SK-N-MC (cell line): ENCODE data around the gene PARP15.

ENCODE experiments used
- DNase-seq: peaks from one replicate; pipeline ENCODE4 v3.0.0-alpha.2; 2011; ENCODE audit warnings: low read depth, low spot score
- H3K27ac ChIP-seq: fragments of 200-600 bp; sonication (generic); 2 replicates; pipeline ENCODE4 v1.5.1; 2016; ENCODE audit warnings: mixed run types
- H3K36me3 ChIP-seq: fragments of 200-600 bp; sonication (generic); 2 replicates; pipeline ENCODE4 v1.6.1; 2017; ENCODE audit warnings: antibody characterized with exemption, low read length, mixed read lengths; ENCODE audit not compliant: insufficient read depth
- H3K4me3 ChIP-seq: fragments of 200-600 bp; sonication (generic); 2 replicates; pipeline ENCODE4 v1.5.1; 2016
- H3K9ac ChIP-seq: fragments of 200-600 bp; sonication (generic); 2 replicates; pipeline ENCODE4 v1.8.0; 2017; ENCODE audit warnings: mixed run types, mixed read lengths; ENCODE audit not compliant: insufficient read length
- H3K9me3 ChIP-seq: fragments of 200-600 bp; sonication (generic); 2 replicates; pipeline ENCODE4 v1.6.1; 2017; ENCODE audit warnings: low read depth, mild to moderate bottlenecking, antibody characterized with exemption, low read length, moderate library complexity, mixed read lengths
- EZH2 ChIP-seq: fragments of 200-600 bp; sonication (generic); IDR thresholded peaks from one replicate; pipeline ENCODE4 v1.6.1; 2017; ENCODE audit warnings: antibody characterized with exemption
- FOXP2 ChIP-seq: optimal IDR thresholded peaks from 2 replicates; pipeline ENCODE3; 2011; ENCODE audit warnings: mild to moderate bottlenecking, moderate library complexity; ENCODE audit not compliant: insufficient read depth; ENCODE audit errors: extremely low read length, control extremely low read depth
- POLR2AphosphoS5 ChIP-seq: IDR thresholded peaks from 2 replicates; pipeline ENCODE4 v1.6.1; 2012; ENCODE audit warnings: mild to moderate bottlenecking, low read depth, low read length, borderline replicate concordance

PARP15 gene

DNA sequence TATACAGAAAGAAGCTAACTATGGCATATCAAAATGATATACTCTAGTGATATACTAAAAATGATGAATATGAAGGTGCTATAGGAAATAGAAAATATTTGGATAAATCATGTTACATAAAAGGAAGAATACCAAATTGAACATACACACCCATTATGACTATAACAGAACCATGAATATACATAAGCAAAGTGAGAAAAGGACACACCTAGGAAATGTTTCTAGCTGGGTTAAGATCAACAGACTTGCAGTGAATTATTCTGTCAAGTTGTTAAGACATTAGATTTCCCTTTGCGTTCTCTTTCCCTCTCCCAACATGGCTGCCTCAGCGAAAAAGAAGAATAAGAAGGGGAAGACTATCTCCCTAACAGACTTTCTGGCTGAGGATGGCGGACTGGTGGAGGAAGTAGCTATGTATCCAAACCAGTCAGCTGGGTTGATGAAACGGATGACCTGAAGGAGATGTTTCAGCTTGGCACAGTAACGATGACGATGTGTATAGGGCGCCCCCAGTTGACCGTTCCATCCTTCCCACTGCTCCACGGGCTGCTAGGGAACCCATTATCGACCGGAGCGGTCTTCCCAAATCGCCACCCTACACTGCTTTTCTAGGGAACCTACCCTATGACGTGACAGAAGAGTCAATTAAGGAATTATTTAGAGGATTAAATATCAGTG is 83.0 kb downstream of the PARP15 start:
- Histone ChIP-seq H3K4me3 (no peak overlapping the region), H3K9ac (no peak overlapping the region), H3K36me3 (no peaks in the 10 kb centered on the region), H3K27ac (no peak overlapping the region), H3K9me3 (no peaks in the 10 kb centered on the region)
- TF ChIP-seq FOXP2 (no peak), EZH2 (no peak), POLR2AphosphoS5 (no peak)
- no peak for DNase-seq

DNA sequence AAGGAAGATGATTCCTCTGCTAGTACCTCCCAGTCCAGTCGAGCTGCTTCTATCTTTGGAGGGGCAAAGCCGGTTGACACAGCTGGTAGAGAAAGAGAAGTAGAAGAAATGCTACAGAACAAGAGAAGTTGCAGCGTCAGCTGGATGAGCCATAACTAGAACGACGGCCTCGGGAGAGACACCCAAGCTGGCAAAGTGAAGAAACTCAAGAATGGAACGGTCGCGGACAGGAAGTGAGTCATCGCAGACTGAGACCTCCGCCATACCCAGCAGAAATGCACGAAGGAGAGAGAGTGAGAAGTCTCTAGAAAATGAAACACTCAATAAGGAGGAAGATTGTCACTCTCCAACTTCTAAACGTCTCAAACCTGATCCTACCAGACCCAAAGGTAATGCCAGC is 84.2 kb downstream of the PARP15 start:
- H3K36me3 ChIP-seq, result no peaks in the 10 kb centered on the region
- TF ChIP-seq FOXP2 (no peak), POLR2AphosphoS5 (no peak)
- no peak overlapping the region for H3K9ac ChIP-seq
- no peak for DNase-seq
- no peak overlapping the region for H3K27ac ChIP-seq
- H3K9me3 ChIP-seq, result no peaks in the 10 kb centered on the region
- no peak overlapping the region for H3K4me3 ChIP-seq

- no peaks in the 10 kb centered on the region for H3K36me3 ChIP-seq
- no peak for DNase-seq
- H3K9me3 ChIP-seq, result no peaks in the 10 kb centered on the region
- no peak overlapping the region for H3K4me3 ChIP-seq
- no peak overlapping the region for H3K27ac ChIP-seq
- no peak overlapping the region for H3K9ac ChIP-seq
- TF ChIP-seq EZH2, result no peak
These were observed 85.1 kb downstream of the PARP15 start for GRCh38 chr3:122662505-122662904.

DNA sequence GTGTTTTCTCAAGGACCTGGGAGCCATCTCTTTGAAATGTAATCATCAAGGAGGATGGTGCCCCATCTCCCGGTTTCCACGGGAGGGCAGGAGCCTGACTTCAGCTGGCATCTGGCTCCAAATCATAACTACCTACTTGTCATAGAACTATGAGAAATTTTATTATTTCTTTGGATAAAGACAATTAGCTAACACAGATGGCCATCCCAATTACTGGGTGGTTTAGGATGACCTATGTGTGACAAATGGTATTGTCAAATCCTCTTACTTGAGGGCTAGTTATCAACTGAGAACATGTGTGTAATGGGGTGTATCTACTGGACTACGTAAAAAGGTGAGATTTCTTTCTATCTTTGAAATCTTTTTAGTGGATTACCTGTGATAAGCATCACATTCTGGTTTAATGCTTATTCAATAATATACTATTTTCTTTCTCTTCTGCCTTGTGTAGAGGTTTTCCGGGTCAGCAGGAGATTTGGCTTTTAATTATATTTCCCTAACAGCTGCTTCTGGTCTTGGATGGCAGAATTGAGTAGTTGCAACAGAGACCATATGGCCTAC is 87.9 kb downstream of the PARP15 start:
- no peak overlapping the region for H3K27ac ChIP-seq
- no peak for DNase-seq
- H3K9ac ChIP-seq, result no peak overlapping the region
- TF ChIP-seq EZH2 (no peak), POLR2AphosphoS5 (no peak), FOXP2 (no peak)
- no peaks in the 10 kb centered on the region for H3K9me3 ChIP-seq
- H3K36me3 ChIP-seq, result no peaks in the 10 kb centered on the region
- no peak overlapping the region for H3K4me3 ChIP-seq

DNA sequence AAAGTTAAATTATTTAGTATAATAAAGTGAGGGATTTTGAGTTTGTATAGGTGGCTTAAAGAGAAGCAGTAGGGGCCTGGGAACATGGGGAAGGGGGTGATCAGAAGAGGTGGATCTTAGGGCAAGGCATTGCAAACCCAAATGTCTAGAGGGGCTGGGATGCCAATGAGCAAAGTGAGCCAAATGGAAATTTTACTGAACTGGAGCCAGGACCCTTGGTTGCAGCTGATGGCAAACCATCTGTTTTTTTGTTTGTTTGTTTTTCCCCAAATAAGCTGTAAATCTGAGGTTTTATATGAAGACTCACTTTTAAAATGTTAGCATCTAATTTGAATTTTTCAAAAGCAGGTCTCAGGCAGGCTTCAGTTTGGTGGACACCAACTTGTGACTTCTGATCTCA is 88.4 kb downstream of the PARP15 start:
- Histone ChIP-seq H3K9me3 (no peaks in the 10 kb centered on the region), H3K9ac (no peak overlapping the region), H3K36me3 (no peaks in the 10 kb centered on the region), H3K4me3 (no peak overlapping the region), H3K27ac (no peak overlapping the region)
- no peak for DNase-seq
- TF ChIP-seq POLR2AphosphoS5 (no peak), FOXP2 (no peak), EZH2 (no peak)

DNA sequence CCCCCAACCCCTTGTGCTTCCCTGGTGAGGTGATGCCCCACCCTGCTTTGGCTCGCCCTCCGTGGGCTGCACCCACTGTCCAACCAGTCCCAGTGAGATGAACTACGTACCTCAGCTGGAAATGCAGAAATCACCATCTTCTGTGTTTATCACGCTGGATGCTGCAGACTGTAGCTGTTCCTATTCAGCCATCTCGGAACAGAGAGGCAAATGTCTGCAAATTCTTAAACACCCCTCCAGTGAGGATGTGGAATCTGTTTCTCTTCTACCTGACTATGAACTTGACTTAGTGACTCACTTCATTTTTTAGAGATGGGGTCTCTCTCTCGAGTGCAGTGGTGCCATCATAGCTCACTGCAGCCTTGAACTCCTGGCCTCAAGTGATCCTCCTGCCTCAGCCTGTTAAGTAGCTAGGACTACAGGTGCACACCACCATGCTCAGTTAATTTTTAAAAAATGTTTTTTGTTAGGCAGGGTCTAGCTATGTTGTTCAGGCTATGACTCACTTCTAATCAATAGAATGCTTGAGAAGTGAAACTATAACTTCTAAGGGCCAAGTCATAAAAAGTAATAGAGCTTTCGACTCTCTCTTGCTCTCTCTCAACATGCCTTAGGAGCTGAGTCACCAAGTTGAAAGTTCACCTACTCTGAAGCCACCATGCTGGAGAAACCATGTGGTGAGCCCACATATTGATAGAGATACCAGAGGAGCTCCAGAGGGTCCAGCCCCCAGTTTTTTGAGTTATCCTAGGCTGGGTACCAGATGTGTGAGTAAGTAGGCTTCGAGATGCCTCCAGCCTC is 91.7 kb downstream of the PARP15 start:
- no peak for DNase-seq
- no peaks in the 10 kb centered on the region for H3K36me3 ChIP-seq
- no peaks in the 10 kb centered on the region for H3K9me3 ChIP-seq
- no peak overlapping the region for H3K4me3 ChIP-seq
- no peak for TF ChIP-seq EZH2
- TF ChIP-seq POLR2AphosphoS5, result no peak
- TF ChIP-seq FOXP2, result no peak
- H3K27ac ChIP-seq, result no peak overlapping the region
- no peak overlapping the region for H3K9ac ChIP-seq

GRCh38 chr3:122671553-122671952 is 94.1 kb downstream of the PARP15 start:
- Histone ChIP-seq H3K9ac (no peak overlapping the region), H3K36me3 (no peaks in the 10 kb centered on the region), H3K27ac (no peak overlapping the region), H3K4me3 (no peak overlapping the region), H3K9me3 (no peaks in the 10 kb centered on the region)
- TF ChIP-seq EZH2, result no peak
- no peak for TF ChIP-seq FOXP2
- TF ChIP-seq POLR2AphosphoS5, result no peak
- DNase-seq, result no peak

GRCh38 chr3:122674339-122674738 is 96.9 kb downstream of the PARP15 start:
- Histone ChIP-seq H3K27ac (no peak overlapping the region), H3K9me3 (no peaks in the 10 kb centered on the region), H3K36me3 (no peaks in the 10 kb centered on the region), H3K9ac (no peak overlapping the region), H3K4me3 (no peak overlapping the region)
- no peak for DNase-seq
- TF ChIP-seq POLR2AphosphoS5 (no peak), FOXP2 (no peak), EZH2 (no peak)
